Naive thymus-derived CD4-positive, alpha-beta T cell (primary cell): ENCODE measurements around the gene SLC39A11. TPM values are rescaled to one million over a fixed set of nuclear protein-coding genes. Genes with fewer than 3 reads are reported as not detected.

Experiments used
- ATAC-seq: fragments of 150-1000 bp; cut with Tn5 transposase; 2 replicates; pipeline ENCODE4 v1.10.0; 2021; ENCODE audit warnings: mild to moderate bottlenecking, moderate library complexity
- CTCF ChIA-PET: fragments of 350-600 bp; sonication (Branson Sonifier 250); formaldehyde crosslinking; loops from one replicate; lab custom pipeline; 2021; ENCODE audit warnings: antibody characterized with exemption; lab: Charles Lee
- POLR2A ChIA-PET: fragments of 350-600 bp; sonication (Branson Sonifier 250); formaldehyde crosslinking; loops from one replicate; lab custom pipeline; 2021; ENCODE audit warnings: antibody characterized with exemption, inconsistent platforms; lab: Charles Lee
- DNase-seq, 9 donors: peaks; one replicate each; pipeline versions ENCODE4 v3.0.0 to v3.0.0-alpha.2; 2020 to 2022; ENCODE audit warnings: mixed read lengths in 1 of 9
- H3K27ac ChIP-seq: one replicate; pipeline ENCODE4 v1.7.0; 2013; ENCODE audit warnings: mild to moderate bottlenecking, low read depth, low read length, moderate library complexity
- H3K27me3 ChIP-seq, 2 donors: one replicate each; pipeline ENCODE4 v1.7.0; 2013; ENCODE audit warnings: low read length in 2 of 2, mild to moderate bottlenecking in 2 of 2, moderate library complexity in 2 of 2; ENCODE audit not compliant: control insufficient read depth in 2 of 2, insufficient read depth in 2 of 2
- H3K36me3 ChIP-seq, 3 experiments: 1 replicate in 2 of 3; 2 replicates in 1 of 3; pipeline ENCODE4 v1.7.0; 2013; ENCODE audit warnings: low read length in 3 of 3, mild to moderate bottlenecking in 3 of 3, moderate library complexity in 1 of 3; ENCODE audit not compliant: insufficient read depth in 3 of 3, control insufficient read depth in 2 of 3
- H3K4me1 ChIP-seq, 2 donors: one replicate each; pipeline ENCODE4 v1.7.0; 2013; ENCODE audit warnings: low read length in 2 of 2, mild to moderate bottlenecking in 2 of 2, moderate library complexity in 1 of 2; ENCODE audit not compliant: control insufficient read depth in 2 of 2, insufficient read depth in 2 of 2
- H3K4me3 ChIP-seq: 2 replicates; pipeline ENCODE4 v1.7.0; 2013; ENCODE audit warnings: mild to moderate bottlenecking, low read length
- H3K9me3 ChIP-seq, 3 experiments: 1 replicate in 2 of 3; 2 replicates in 1 of 3; pipeline ENCODE4 v1.7.0; 2013; ENCODE audit warnings: low read length in 3 of 3; ENCODE audit not compliant: control insufficient read depth in 2 of 3
- H3K27ac Mint-ChIP-seq, 9 donors: one replicate each; pipeline ENCODE4 v1.8.0; 2020 to 2022; ENCODE audit warnings: mixed read lengths in 9 of 9, mild to moderate bottlenecking in 8 of 9, moderate library complexity in 5 of 9, inconsistent platforms in 2 of 9
- H3K27me3 Mint-ChIP-seq, 5 donors: one replicate each; pipeline ENCODE4 v1.8.0; 2021 to 2022; ENCODE audit warnings: mixed read lengths in 5 of 5, mild to moderate bottlenecking in 1 of 5
- H3K36me3 Mint-ChIP-seq, 5 donors: one replicate each; pipeline ENCODE4 v1.8.0; 2020 to 2022; ENCODE audit warnings: mixed read lengths in 5 of 5, mild to moderate bottlenecking in 3 of 5, inconsistent platforms in 1 of 5
- H3K4me1 Mint-ChIP-seq, 7 donors: one replicate each; pipeline ENCODE4 v1.8.0; 2020 to 2022; ENCODE audit warnings: mixed read lengths in 7 of 7, mild to moderate bottlenecking in 3 of 7, inconsistent platforms in 1 of 7
- H3K4me3 Mint-ChIP-seq, 10 donors: one replicate each; pipeline ENCODE4 v1.8.0; 2020 to 2022; ENCODE audit warnings: mild to moderate bottlenecking in 10 of 10, mixed read lengths in 10 of 10, moderate library complexity in 6 of 10, inconsistent platforms in 2 of 10
- H3K9me3 Mint-ChIP-seq, 11 donors: one replicate each; pipeline ENCODE4 v1.8.0; 2020 to 2022; ENCODE audit warnings: mixed read lengths in 11 of 11, mild to moderate bottlenecking in 4 of 11, inconsistent platforms in 1 of 11, moderate library complexity in 1 of 11
- intact Hi-C, 2 donors: fragments of 100-400 bp; cut with micrococcal nuclease; formaldehyde crosslinking; loops; one replicate each; pipeline ENCODE4 v1.15.1; 2023
- polyA plus RNA-seq, 2 donors: library from polyadenylated mRNA; unstranded; fragments of 300-500 nt; fragmentation: Illumina TruSeq; gene quantifications; one replicate each; pipeline ENCODE4 v1.2.3, GENCODE V29; 2021
- total RNA-seq, 6 experiments: library from RNA in 5 of 6; stranded (reverse) in 5 of 6; gene quantifications; 1 replicate in 5 of 6; 2 replicates in 1 of 6; pipeline ENCODE4 v1.2.3 and lab custom pipeline; 2021 to 2026

Gene SLC39A11
- total and polyA plus RNA-seq, 7 experiments from 2014 or later: 8.5 to 36.7 (median 19.8) TPM

GRCh38 chr17:73066148-73066884, 26.2 kb downstream of the SLC39A11 start:
- Mint-ChIP-seq H3K27ac (no peak overlapping the region), H3K36me3 (peaks cover 0 to 44% (median 21%) of the 10 kb centered on the region in 5 donors), H3K27me3 (no peaks in the 10 kb centered on the region), H3K4me3 (no peak overlapping the region), H3K4me1 (peaks cover 0 to 38% (median 11%) of the 10 kb centered on the region in 7 donors), H3K9me3 (peaks cover 0 to 3% (median 0%) of the 10 kb centered on the region in 11 donors)
- Histone ChIP-seq H3K9me3 (no peaks in the 10 kb centered on the region), H3K27me3 (no peaks in the 10 kb centered on the region), H3K36me3 (no peaks in the 10 kb centered on the region), H3K4me1 (no peaks in the 10 kb centered on the region), H3K4me3 (no peak overlapping the region), H3K27ac (no peak overlapping the region)
- ATAC-seq (no peak), DNase-seq (no peak)
- intact Hi-C loops: no loop called here
- ChIA-PET CTCF (no interaction called here), POLR2A (no interaction called here)

GRCh38 chr17:73065376-73065775, 27.1 kb downstream of the SLC39A11 start:
- CTCF ChIA-PET: no interaction called here
- no peak overlapping the region for H3K27ac ChIP-seq
- Mint-ChIP-seq H3K4me1 (peaks cover 0 to 34% (median 11%) of the 10 kb centered on the region in 7 donors), H3K27ac (no peak overlapping the region), H3K9me3 (no peaks in the 10 kb centered on the region), H3K27me3 (no peaks in the 10 kb centered on the region), H3K36me3 (peaks cover 0 to 36% (median 13%) of the 10 kb centered on the region in 5 donors), H3K4me3 (no peak overlapping the region)
- H3K4me1 ChIP-seq: no peaks in the 10 kb centered on the region
- intact Hi-C loops: no loop called here
- H3K27me3 ChIP-seq: no peaks in the 10 kb centered on the region
- no peak overlapping the region for H3K4me3 ChIP-seq
- H3K9me3 ChIP-seq: no peaks in the 10 kb centered on the region
- ATAC-seq (no peak), DNase-seq (no peak)
- POLR2A ChIA-PET: no interaction called here
- no peaks in the 10 kb centered on the region for H3K36me3 ChIP-seq

- no peak overlapping the region for H3K4me3 ChIP-seq
- H3K4me1 ChIP-seq: no peaks in the 10 kb centered on the region
- peaks cover 0 to 32% (median 12%) of the 10 kb centered on the region in 5 donors for H3K36me3 Mint-ChIP-seq
- POLR2A ChIA-PET: no interaction called here
- no peaks in the 10 kb centered on the region for H3K27me3 ChIP-seq
- H3K27ac ChIP-seq: no peak overlapping the region
- intact Hi-C loops: no loop called here
- H3K36me3 ChIP-seq: no peaks in the 10 kb centered on the region
- H3K4me3 Mint-ChIP-seq: no peak overlapping the region
- CTCF ChIA-PET: interaction anchor here (0.6 kb wide), 1 partner anchor 190 kb away, joined by 4 read pairs; no protein-coding TSS in a partner anchor
- peak overlapping the region in 3 of 9 donors; percentile 33 to 70 (median 43) for H3K27ac Mint-ChIP-seq
- ATAC-seq: no peak
- H3K27me3 Mint-ChIP-seq: no peaks in the 10 kb centered on the region
- peaks cover 0 to 28% (median 12%) of the 10 kb centered on the region in 7 donors for H3K4me1 Mint-ChIP-seq
- DNase-seq: peak in 1 of 9 donors; percentile 4
- no peaks in the 10 kb centered on the region for H3K9me3 Mint-ChIP-seq
- H3K9me3 ChIP-seq: no peaks in the 10 kb centered on the region
Observed at GRCh38 chr17:73064084-73064938, 28.2 kb downstream of the SLC39A11 start.

- H3K27me3 Mint-ChIP-seq: no peaks in the 10 kb centered on the region
- intact Hi-C loops: no loop called here
- no peak overlapping the region for H3K27ac Mint-ChIP-seq
Observed at GRCh38 chr17:73062726-73063125, 29.8 kb downstream of the SLC39A11 start.

GRCh38 chr17:73061161-73061560, 31.3 kb downstream of the SLC39A11 start:
- CTCF ChIA-PET: no interaction called here
- Mint-ChIP-seq H3K36me3 (peaks cover 0 to 12% (median 0%) of the 10 kb centered on the region in 5 donors), H3K9me3 (no peaks in the 10 kb centered on the region), H3K27me3 (no peaks in the 10 kb centered on the region), H3K4me3 (no peak overlapping the region), H3K4me1 (peaks cover 0 to 14% (median 11%) of the 10 kb centered on the region in 7 donors), H3K27ac (no peak overlapping the region)
- Histone ChIP-seq H3K36me3 (no peaks in the 10 kb centered on the region), H3K9me3 (no peaks in the 10 kb centered on the region), H3K27me3 (no peaks in the 10 kb centered on the region), H3K27ac (no peak overlapping the region), H3K4me3 (no peak overlapping the region), H3K4me1 (no peaks in the 10 kb centered on the region)
- ATAC-seq (no peak), DNase-seq (no peak)
- POLR2A ChIA-PET: no interaction called here
- intact Hi-C loops: no loop called here

More at GRCh38 chr17:73062726-73063125, 29.8 kb downstream of the SLC39A11 start:
- POLR2A ChIA-PET: no interaction called here
- Mint-ChIP-seq H3K4me3 (no peak overlapping the region), H3K4me1 (peaks cover 0 to 21% (median 11%) of the 10 kb centered on the region in 7 donors), H3K36me3 (peaks cover 0 to 16% (median 8%) of the 10 kb centered on the region in 5 donors), H3K9me3 (no peaks in the 10 kb centered on the region)
- Histone ChIP-seq H3K4me1 (no peaks in the 10 kb centered on the region), H3K4me3 (no peak overlapping the region), H3K27me3 (no peaks in the 10 kb centered on the region), H3K36me3 (no peaks in the 10 kb centered on the region), H3K27ac (no peak overlapping the region), H3K9me3 (no peaks in the 10 kb centered on the region)
- ATAC-seq: no peak
- no peak for DNase-seq
- CTCF ChIA-PET: interaction anchor here (0.7 kb wide), 1 partner anchor 348 kb away, joined by 4 read pairs; no protein-coding TSS in a partner anchor

DNA sequence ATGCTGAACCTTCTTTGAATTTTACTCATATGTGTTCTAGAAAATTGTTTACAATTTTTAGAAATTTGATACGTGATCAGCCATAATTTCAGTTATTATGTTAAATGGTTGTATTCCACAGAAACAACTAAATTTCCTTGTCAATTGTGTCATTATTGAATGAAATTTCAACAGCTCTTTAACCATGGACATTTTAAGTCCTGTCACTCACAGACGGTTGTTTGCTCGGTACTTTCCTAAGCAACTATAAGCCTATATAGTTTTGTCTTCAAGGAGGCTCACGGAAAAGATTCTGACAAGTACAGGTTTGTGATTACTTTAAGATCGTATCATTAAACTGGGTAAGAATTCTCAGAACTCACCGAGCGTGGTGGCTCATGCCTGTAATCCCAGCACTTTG, 31.8 kb downstream of the SLC39A11 start:
- DNase-seq (no peak), ATAC-seq (no peak)
- H3K27me3 ChIP-seq: no peaks in the 10 kb centered on the region
- no peaks in the 10 kb centered on the region for H3K9me3 Mint-ChIP-seq
- ChIA-PET POLR2A (interaction anchor here (1.7 kb wide), 1 partner anchor 9 kb away, joined by 3 read pairs; no protein-coding TSS in a partner anchor), CTCF (no interaction called here)
- H3K4me1 ChIP-seq: no peaks in the 10 kb centered on the region
- peaks cover 0 to 12% (median 0%) of the 10 kb centered on the region in 5 donors for H3K36me3 Mint-ChIP-seq
- H3K27ac ChIP-seq: no peak overlapping the region
- no peak overlapping the region for H3K27ac Mint-ChIP-seq
- no peak overlapping the region for H3K4me3 Mint-ChIP-seq
- intact Hi-C loops: no loop called here
- H3K27me3 Mint-ChIP-seq: no peaks in the 10 kb centered on the region
- no peaks in the 10 kb centered on the region for H3K9me3 ChIP-seq
- H3K4me1 Mint-ChIP-seq: peaks cover 0 to 14% (median 10%) of the 10 kb centered on the region in 7 donors
- H3K4me3 ChIP-seq: no peak overlapping the region
- no peaks in the 10 kb centered on the region for H3K36me3 ChIP-seq
